ENCODE data around the gene USP9X.

The USP9X gene

GRCh38 chrX:41095174-41095573, 9.9 kb downstream of the USP9X start:
- TF ChIP-seq FOXM1 (IDR thresholded peaks at IDR 0.05; ENCODE audit: borderline replicate concordance, low read depth) (no peak), TCF12 (IDR thresholded peaks at IDR 0.05; ENCODE audit: low read depth) (no peak), TEAD4 (IDR thresholded peaks at IDR 0.05) (no peak), YY1 (IDR thresholded peaks at IDR 0.05; ENCODE audit: low read depth) (no peak), REST (IDR thresholded peaks at IDR 0.05; ENCODE audit: low read depth) (no peak), RAD21 (IDR thresholded peaks at IDR 0.05; ENCODE audit: low read depth) (no peak), USF1 (IDR thresholded peaks at IDR 0.05) (no peak)

DNA sequence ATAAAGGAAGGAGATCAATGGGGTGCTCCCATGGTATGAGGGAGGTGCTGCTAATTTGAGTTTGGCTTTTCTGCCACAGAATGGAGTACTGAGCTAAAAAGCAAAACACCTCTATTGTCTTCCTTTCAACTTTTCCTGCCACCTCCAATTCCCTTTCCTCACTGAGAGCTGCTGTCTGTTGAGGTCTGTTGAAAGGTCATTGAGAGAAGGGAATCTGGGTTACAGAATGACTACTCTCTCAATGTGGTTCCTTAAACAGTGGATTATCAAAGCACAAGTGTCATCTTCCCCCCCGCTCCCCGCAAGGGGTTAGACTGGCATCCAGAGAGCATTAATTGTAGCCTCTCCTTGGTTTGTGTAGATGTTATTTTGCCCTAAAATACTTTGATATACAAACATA, 10.7 kb downstream of the USP9X start:
- TF ChIP-seq EP300 (IDR thresholded peaks at IDR 0.05; ENCODE audit: borderline replicate concordance) (no peak), CEBPB (IDR thresholded peaks at IDR 0.05) (no peak), TCF12 (IDR thresholded peaks at IDR 0.05; ENCODE audit: low read depth) (no peak)

- TF ChIP-seq NFIC (IDR thresholded peaks at IDR 0.05) (no peak), ZBTB7A (IDR thresholded peaks at IDR 0.05; ENCODE audit: low read depth) (no peak), EP300 (IDR thresholded peaks at IDR 0.05; ENCODE audit: borderline replicate concordance) (no peak), TCF12 (IDR thresholded peaks at IDR 0.05; ENCODE audit: low read depth) (no peak), FOXM1 (IDR thresholded peaks at IDR 0.05; ENCODE audit: borderline replicate concordance, low read depth) (no peak), YY1 (IDR thresholded peaks at IDR 0.05; ENCODE audit: low read depth) (no peak), USF1 (IDR thresholded peaks at IDR 0.05) (no peak), TAF1 (IDR thresholded peaks at IDR 0.05; ENCODE audit: low read depth) (no peak), EGR1 (IDR thresholded peaks at IDR 0.05) (no peak), RAD21 (IDR thresholded peaks at IDR 0.05; ENCODE audit: low read depth) (no peak), CREB1 (IDR thresholded peaks at IDR 0.05; ENCODE audit: low read depth) (no peak), REST (IDR thresholded peaks at IDR 0.05; ENCODE audit: low read depth) (no peak), CEBPB (IDR thresholded peaks at IDR 0.05) (no peak), TEAD4 (IDR thresholded peaks at IDR 0.05) (no peak)
- TF ChIP-seq, protein P1, sequence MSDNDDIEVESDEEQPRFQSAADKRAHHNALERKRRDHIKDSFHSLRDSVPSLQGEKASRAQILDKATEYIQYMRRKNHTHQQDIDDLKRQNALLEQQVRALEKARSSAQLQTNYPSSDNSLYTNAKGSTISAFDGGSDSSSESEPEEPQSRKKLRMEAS (IDR thresholded peaks at IDR 0.05), result no peak
These were observed 11.2 kb downstream of the USP9X start for GRCh38 chrX:41096339-41096955.

- TF ChIP-seq TEAD4 (IDR thresholded peaks at IDR 0.05), result no peak
- TF ChIP-seq FOXM1 (IDR thresholded peaks at IDR 0.05; ENCODE audit: borderline replicate concordance, low read depth), result no peak
- no peak for TF ChIP-seq USF1 (IDR thresholded peaks at IDR 0.05)
- TF ChIP-seq EGR1 (IDR thresholded peaks at IDR 0.05), result no peak
- no peak for TF ChIP-seq NFIC (IDR thresholded peaks at IDR 0.05)
- TF ChIP-seq REST (IDR thresholded peaks at IDR 0.05; ENCODE audit: low read depth), result no peak
- TF ChIP-seq ZBTB7A (IDR thresholded peaks at IDR 0.05; ENCODE audit: low read depth), result no peak
- TF ChIP-seq YY1 (IDR thresholded peaks at IDR 0.05; ENCODE audit: low read depth), result no peak
- no peak for TF ChIP-seq CEBPB (IDR thresholded peaks at IDR 0.05)
- no peak for TF ChIP-seq TAF1 (IDR thresholded peaks at IDR 0.05; ENCODE audit: low read depth)
- no peak for TF ChIP-seq TCF12 (IDR thresholded peaks at IDR 0.05; ENCODE audit: low read depth)
- TF ChIP-seq, protein P1 (IDR thresholded peaks at IDR 0.05), result no peak
These were observed 12.1 kb downstream of the USP9X start for GRCh38 chrX:41097326-41097725.

All from Ishikawa (cell line).